HEK293 (cell line): ENCODE results near the gene RAB10.

Experiments
- CTCF ChIA-PET: fragments of 350-600 bp; formaldehyde crosslinking; extraction: SDS; loops from one replicate; lab custom pipeline; 2021; ENCODE audit warnings: antibody characterized with exemption; lab: Yijun Ruan, JAX
- POLR2A ChIA-PET: fragments of 300-600 bp; formaldehyde crosslinking; extraction: SDS; loops from one replicate; lab custom pipeline; 2020; ENCODE audit warnings: antibody characterized with exemption, inconsistent platforms; lab: Yijun Ruan, JAX
- H3K27ac ChIP-seq: fragments of 200-500 bp; sonication (Bioruptor generic); 2 replicates; pipeline ENCODE4 v1.5.1; 2014; ENCODE audit warnings: low read depth, low read length, control low read depth, inconsistent platforms; ENCODE audit errors: extremely low read depth
- H3K36me3 ChIP-seq, 2 experiments: fragments of 200-500 bp in 1 of 2; sonication (Bioruptor generic) in 1 of 2; 1 replicate in 1 of 2; 2 replicates in 1 of 2; pipeline ENCODE4 v1.5.1; 2014 to 2017; ENCODE audit warnings: inconsistent platforms in 2 of 2, low read length in 2 of 2; ENCODE audit not compliant: control insufficient read depth in 2 of 2, insufficient read depth in 1 of 2
- H3K4me1 ChIP-seq: fragments of 200-500 bp; sonication (Bioruptor generic); 2 replicates; pipeline ENCODE4 v1.5.1; 2014; ENCODE audit warnings: mild to moderate bottlenecking, low read length, inconsistent platforms; ENCODE audit not compliant: control insufficient read depth, insufficient read depth
- H3K4me3 ChIP-seq: 2 replicates; pipeline ENCODE4 v1.5.1; 2011; ENCODE audit warnings: low read depth, mild to moderate bottlenecking, control low read depth, low read length, moderate library complexity
- H3K9me3 ChIP-seq: fragments of 200-500 bp; sonication (Bioruptor generic); 2 replicates; pipeline ENCODE4 v1.5.1; 2014; ENCODE audit warnings: low read depth, low read length, inconsistent platforms; ENCODE audit not compliant: control insufficient read depth, insufficient read depth
- GLIS2 ChIP-seq: fragments of 450-650 bp; formaldehyde crosslinking; IDR thresholded peaks from 2 replicates; pipeline ENCODE4 v1.5.1; 2016; ENCODE audit warnings: missing biosample characterization, missing genetic modification characterization
- SETDB1 ChIP-seq: IDR thresholded peaks from one replicate; pipeline ENCODE4 v1.6.1; 2017; ENCODE audit warnings: mild to moderate bottlenecking, low read length, moderate library complexity, mixed read lengths; ENCODE audit not compliant: insufficient read length
- ZNF133 ChIP-seq: fragments of 450-650 bp; formaldehyde crosslinking; IDR thresholded peaks from 2 replicates; pipeline ENCODE4 v1.5.1; 2016; ENCODE audit warnings: missing biosample characterization, missing genetic modification characterization
- ZNF214 ChIP-seq: fragments of 450-650 bp; formaldehyde crosslinking; IDR thresholded peaks from 2 replicates; pipeline ENCODE4 v1.5.1; 2017; ENCODE audit warnings: missing biosample characterization, mild to moderate bottlenecking, missing genetic modification characterization, borderline replicate concordance
- ZNF24 ChIP-seq: fragments of 450-650 bp; formaldehyde crosslinking; IDR thresholded peaks from 2 replicates; pipeline ENCODE4 v1.5.1; 2016; ENCODE audit warnings: missing biosample characterization, missing genetic modification characterization
- ZNF48 ChIP-seq: fragments of 450-650 bp; formaldehyde crosslinking; IDR thresholded peaks from 2 replicates; pipeline ENCODE4 v1.5.1; 2016; ENCODE audit warnings: missing biosample characterization, missing genetic modification characterization
- ZNF514 ChIP-seq: fragments of 450-650 bp; formaldehyde crosslinking; IDR thresholded peaks from 2 replicates; pipeline ENCODE4 v1.5.1; 2016; ENCODE audit warnings: missing biosample characterization, missing genetic modification characterization
- ZNF530 ChIP-seq: fragments of 450-650 bp; formaldehyde crosslinking; IDR thresholded peaks from 2 replicates; pipeline ENCODE4 v1.5.1; 2016; ENCODE audit warnings: low read depth, missing biosample characterization, missing genetic modification characterization
- ZNF654 ChIP-seq: fragments of 450-650 bp; formaldehyde crosslinking; IDR thresholded peaks from 2 replicates; pipeline ENCODE4 v1.5.1; 2016; ENCODE audit warnings: low read depth, missing biosample characterization, missing genetic modification characterization
- ZSCAN16 ChIP-seq: fragments of 450-650 bp; formaldehyde crosslinking; IDR thresholded peaks from 2 replicates; pipeline ENCODE4 v1.5.1; 2016; ENCODE audit warnings: missing biosample characterization, missing genetic modification characterization
- ZSCAN30 ChIP-seq: fragments of 450-650 bp; IDR thresholded peaks from 2 replicates; pipeline ENCODE4 v1.5.1; 2018; ENCODE audit warnings: missing biosample characterization, mild to moderate bottlenecking, missing genetic modification characterization, moderate library complexity
- TF ChIP-seq, protein P1 (sequence below): fragments of 450-650 bp; formaldehyde crosslinking; IDR thresholded peaks from 2 replicates; pipeline ENCODE4 v1.5.1; 2016; ENCODE audit warnings: missing biosample characterization, missing genetic modification characterization
- TF ChIP-seq, protein P2 (sequence below): fragments of 450-650 bp; formaldehyde crosslinking; IDR thresholded peaks from 2 replicates; pipeline ENCODE4 v1.5.1; 2016; ENCODE audit warnings: missing biosample characterization, missing genetic modification characterization
- TF ChIP-seq, protein P3 (sequence below): fragments of 450-650 bp; formaldehyde crosslinking; IDR thresholded peaks from 2 replicates; pipeline ENCODE4 v1.5.1; 2017; ENCODE audit warnings: missing biosample characterization, missing genetic modification characterization
- TF ChIP-seq, protein P4 (sequence below): fragments of 450-650 bp; formaldehyde crosslinking; IDR thresholded peaks from 2 replicates; pipeline ENCODE4 v1.5.1; 2017; ENCODE audit warnings: missing biosample characterization, missing genetic modification characterization
- TF ChIP-seq, protein P5 (sequence below): fragments of 450-650 bp; formaldehyde crosslinking; IDR thresholded peaks from 2 replicates; pipeline ENCODE4 v1.5.1; 2016; ENCODE audit warnings: missing biosample characterization, missing genetic modification characterization

The RAB10 gene

DNA sequence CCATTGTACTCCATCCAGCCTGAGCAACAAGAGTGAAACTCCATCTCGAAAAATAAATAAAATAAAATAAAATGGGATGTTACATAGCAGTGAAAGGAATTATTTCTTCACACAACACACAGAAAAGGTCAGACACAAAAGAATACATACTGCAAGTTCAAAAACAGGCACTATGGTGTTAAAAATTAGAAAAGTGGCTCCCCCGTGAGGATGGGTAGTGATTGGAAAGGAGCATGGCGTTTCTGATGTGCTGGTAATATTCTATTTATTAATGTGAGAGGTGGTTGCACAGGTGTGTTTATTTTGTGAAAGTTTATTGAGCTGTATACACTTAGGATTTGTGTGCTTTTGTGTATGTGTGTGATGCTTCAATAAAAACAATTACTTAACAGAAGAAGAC is 22.9 kb upstream of the RAB10 start:
- Histone ChIP-seq H3K36me3 (no peaks in the 10 kb centered on the region; a peak in 1 of 3 replicates), H3K27ac (no peak overlapping the region), H3K4me1 (peaks cover 4% of the 10 kb centered on the region), H3K4me3 (no peak overlapping the region), H3K9me3 (no peaks in the 10 kb centered on the region)
- TF ChIP-seq, protein P1, sequence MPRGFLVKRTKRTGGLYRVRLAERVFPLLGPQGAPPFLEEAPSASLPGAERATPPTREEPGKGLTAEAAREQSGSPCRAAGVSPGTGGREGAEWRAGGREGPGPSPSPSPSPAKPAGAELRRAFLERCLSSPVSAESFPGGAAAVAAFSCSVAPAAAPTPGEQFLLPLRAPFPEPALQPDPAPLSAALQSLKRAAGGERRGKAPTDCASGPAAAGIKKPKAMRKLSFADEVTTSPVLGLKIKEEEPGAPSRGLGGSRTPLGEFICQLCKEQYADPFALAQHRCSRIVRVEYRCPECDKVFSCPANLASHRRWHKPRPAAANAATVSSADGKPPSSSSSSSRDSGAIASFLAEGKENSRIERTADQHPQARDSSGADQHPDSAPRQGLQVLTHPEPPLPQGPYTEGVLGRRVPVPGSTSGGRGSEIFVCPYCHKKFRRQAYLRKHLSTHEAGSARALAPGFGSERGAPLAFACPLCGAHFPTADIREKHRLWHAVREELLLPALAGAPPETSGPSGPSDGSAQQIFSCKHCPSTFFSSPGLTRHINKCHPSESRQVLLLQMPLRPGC = no peak
- TF ChIP-seq, protein P2, sequence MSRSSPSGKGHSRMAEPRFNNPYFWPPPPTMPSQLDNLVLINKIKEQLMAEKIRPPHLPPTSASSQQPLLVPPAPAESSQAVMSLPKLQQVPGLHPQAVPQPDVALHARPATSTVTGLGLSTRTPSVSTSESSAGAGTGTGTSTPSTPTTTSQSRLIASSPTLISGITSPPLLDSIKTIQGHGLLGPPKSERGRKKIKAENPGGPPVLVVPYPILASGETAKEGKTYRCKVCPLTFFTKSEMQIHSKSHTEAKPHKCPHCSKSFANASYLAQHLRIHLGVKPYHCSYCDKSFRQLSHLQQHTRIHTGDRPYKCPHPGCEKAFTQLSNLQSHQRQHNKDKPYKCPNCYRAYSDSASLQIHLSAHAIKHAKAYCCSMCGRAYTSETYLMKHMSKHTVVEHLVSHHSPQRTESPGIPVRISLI = no peak
- no peak for TF ChIP-seq ZNF654 (tag by site-specific recombination)
- TF ChIP-seq, protein P3, sequence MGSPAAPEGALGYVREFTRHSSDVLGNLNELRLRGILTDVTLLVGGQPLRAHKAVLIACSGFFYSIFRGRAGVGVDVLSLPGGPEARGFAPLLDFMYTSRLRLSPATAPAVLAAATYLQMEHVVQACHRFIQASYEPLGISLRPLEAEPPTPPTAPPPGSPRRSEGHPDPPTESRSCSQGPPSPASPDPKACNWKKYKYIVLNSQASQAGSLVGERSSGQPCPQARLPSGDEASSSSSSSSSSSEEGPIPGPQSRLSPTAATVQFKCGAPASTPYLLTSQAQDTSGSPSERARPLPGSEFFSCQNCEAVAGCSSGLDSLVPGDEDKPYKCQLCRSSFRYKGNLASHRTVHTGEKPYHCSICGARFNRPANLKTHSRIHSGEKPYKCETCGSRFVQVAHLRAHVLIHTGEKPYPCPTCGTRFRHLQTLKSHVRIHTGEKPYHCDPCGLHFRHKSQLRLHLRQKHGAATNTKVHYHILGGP (tag by site-specific recombination) = no peak
- no peak for TF ChIP-seq ZNF24 (tag by site-specific recombination)
- TF ChIP-seq ZNF514 (tag by site-specific recombination) = no peak
- TF ChIP-seq ZNF214 (tag by site-specific recombination) = no peak
- no peak for TF ChIP-seq ZNF133 (tag by site-specific recombination)
- TF ChIP-seq, protein P4, sequence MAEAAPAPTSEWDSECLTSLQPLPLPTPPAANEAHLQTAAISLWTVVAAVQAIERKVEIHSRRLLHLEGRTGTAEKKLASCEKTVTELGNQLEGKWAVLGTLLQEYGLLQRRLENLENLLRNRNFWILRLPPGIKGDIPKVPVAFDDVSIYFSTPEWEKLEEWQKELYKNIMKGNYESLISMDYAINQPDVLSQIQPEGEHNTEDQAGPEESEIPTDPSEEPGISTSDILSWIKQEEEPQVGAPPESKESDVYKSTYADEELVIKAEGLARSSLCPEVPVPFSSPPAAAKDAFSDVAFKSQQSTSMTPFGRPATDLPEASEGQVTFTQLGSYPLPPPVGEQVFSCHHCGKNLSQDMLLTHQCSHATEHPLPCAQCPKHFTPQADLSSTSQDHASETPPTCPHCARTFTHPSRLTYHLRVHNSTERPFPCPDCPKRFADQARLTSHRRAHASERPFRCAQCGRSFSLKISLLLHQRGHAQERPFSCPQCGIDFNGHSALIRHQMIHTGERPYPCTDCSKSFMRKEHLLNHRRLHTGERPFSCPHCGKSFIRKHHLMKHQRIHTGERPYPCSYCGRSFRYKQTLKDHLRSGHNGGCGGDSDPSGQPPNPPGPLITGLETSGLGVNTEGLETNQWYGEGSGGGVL (tag by site-specific recombination) = no peak
- no peak for TF ChIP-seq ZSCAN30 (tag by site-specific recombination)
- no peak for TF ChIP-seq ZNF530 (tag by site-specific recombination)
- no peak for TF ChIP-seq GLIS2 (tag by site-specific recombination)
- no peak for TF ChIP-seq ZSCAN16 (tag by site-specific recombination)
- no peak for TF ChIP-seq ZNF48 (tag by site-specific recombination)
- TF ChIP-seq, protein P5, sequence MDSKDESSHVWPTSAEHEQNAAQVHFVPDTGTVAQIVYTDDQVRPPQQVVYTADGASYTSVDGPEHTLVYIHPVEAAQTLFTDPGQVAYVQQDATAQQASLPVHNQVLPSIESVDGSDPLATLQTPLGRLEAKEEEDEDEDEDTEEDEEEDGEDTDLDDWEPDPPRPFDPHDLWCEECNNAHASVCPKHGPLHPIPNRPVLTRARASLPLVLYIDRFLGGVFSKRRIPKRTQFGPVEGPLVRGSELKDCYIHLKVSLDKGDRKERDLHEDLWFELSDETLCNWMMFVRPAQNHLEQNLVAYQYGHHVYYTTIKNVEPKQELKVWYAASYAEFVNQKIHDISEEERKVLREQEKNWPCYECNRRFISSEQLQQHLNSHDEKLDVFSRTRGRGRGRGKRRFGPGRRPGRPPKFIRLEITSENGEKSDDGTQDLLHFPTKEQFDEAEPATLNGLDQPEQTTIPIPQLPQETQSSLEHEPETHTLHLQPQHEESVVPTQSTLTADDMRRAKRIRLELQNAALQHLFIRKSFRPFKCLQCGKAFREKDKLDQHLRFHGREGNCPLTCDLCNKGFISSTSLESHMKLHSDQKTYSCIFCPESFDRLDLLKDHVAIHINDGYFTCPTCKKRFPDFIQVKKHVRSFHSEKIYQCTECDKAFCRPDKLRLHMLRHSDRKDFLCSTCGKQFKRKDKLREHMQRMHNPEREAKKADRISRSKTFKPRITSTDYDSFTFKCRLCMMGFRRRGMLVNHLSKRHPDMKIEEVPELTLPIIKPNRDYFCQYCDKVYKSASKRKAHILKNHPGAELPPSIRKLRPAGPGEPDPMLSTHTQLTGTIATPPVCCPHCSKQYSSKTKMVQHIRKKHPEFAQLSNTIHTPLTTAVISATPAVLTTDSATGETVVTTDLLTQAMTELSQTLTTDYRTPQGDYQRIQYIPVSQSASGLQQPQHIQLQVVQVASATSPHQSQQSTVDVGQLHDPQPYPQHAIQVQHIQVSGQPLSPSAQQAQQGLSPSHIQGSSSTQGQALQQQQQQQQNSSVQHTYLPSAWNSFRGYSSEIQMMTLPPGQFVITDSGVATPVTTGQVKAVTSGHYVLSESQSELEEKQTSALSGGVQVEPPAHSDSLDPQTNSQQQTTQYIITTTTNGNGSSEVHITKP = no peak
- TF ChIP-seq SETDB1 = no peak
- CTCF ChIA-PET = interaction anchor here (0.6 to 1.0 kb wide), 2 partner anchors 12 to 19 kb away, joined by 3 to 4 read pairs; no protein-coding TSS in a partner anchor
- POLR2A ChIA-PET = interaction anchor here (1.5 to 2.4 kb wide), 3 partner anchors 23 to 133 kb away, joined by 5 to 24 read pairs (median 6); partner anchors contain the start of genes ASXL2, KIF3C and RAB10
